NOMO-1 (cell line): Measurements from ENCODE around the gene TEX12.
A peak's percentile ranks its signal among the peaks of the same experiment; 100 is the strongest.
"Not testable (repeated sequence)": the region's sequence is repeated elsewhere in the genome, so short reads cannot be mapped to it uniquely, and the experiment has no call there.

ENCODE experiments used
- DNase-seq, 2 experiments: peaks; one replicate each; lab custom pipeline; 2025; ENCODE audit not compliant: unreplicated experiment in 2 of 2; lab: John Stamatoyannopoulos, UW

Gene TEX12

DNA sequence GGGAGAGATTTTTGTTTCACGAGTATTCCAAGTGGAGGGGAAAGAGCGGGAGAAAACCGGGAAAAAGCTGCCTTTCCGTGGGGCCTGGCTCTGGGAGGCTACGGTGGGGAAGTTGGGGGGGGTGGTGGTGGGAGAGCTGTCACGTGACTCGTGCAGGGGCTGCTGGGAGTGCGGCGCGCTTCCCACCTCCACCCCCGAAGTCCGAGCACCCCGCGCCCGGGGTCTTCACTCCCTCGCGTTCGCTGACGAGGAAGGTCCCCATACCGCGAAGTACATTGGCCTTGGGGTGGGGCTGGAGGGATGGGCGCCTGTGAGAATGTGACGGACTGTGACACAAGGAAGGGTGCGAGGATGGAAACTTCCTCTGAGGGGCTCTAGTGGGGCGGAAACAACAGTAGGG is at the start of gene TEX12:
TSS of gene TEX12 (plus strand) at position 228 of the 400 bp plus-strand sequence. CDS start 1,897 bp downstream, outside the sequence.
- DNase-seq: no peak

DNA sequence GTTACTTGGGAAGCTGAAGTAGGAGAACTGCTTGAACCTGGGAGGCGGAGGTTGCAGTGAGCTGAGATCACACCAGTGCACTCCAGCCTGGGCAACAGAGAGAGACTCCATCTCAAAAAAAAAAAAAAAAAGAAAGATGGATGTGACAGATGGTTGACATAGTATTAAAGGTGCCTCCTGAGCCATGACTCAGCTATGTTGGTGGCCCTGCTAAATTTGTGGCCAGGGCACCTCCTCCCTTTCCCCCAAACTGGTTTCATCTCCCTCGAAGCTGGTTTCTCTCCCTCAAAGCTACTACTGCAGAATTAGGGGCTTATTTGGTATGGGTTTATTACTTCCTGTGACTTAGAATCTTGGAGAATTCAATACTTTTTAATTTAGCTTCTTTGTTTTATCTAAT is 49.0 kb upstream of the TEX12 start:
- no peak for DNase-seq

DNA sequence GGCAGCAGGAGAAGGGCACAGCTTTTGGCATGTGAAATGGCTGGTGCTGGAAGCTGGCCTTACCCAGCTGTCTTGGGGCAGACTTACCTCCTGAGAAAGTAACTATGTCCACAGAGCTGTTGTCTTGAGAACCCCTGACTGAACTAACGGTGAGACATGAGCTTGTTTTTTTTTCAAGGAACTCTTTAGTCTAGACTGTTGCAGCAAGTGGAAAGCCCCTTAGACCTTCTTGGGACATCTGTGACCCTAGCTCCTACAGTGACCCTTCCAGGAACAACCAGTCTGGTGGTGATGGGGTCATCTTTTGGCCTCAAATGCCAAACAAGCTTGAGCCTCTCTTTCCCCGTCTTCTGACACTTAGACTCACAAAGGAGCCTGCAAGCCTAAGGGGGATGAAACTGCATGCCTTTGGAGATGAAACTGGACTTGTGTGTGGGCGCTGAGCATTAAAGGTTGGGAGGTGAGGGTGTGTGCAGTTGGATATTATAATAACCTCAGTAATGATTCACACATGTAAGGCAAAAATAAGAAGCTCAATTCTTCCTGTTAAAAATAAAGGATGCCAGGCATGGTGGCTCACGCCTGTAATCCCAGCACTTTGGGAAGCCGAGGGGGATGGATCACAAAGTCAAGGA is 45.1 kb upstream of the TEX12 start:
- no peak for DNase-seq

DNA sequence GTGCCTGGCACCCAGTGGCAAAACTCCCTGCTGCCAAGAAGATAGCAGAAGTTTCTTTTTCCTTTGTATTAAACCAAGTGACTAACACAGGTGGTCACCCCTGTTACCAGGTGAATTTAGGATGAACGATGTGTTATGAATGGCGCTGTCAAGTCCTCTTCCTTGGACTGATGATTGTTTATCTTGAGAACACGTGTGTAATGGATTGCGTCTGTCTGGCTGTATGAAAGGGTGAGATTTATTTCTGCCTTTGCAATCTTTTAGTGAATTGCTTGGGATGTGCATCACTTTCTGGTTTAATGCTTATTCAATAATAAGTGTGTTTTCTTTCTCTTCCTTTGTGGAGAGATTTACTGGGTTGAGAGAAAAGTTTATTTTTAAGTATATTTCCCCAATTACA is 44.0 kb upstream of the TEX12 start:
- DNase-seq: no peak

- DNase-seq: no peak
Observed at GRCh38 chr11:112127056-112127455, 40.1 kb upstream of the TEX12 start.

- DNase-seq: no peak
Observed at GRCh38 chr11:112128483-112129121, 38.6 kb upstream of the TEX12 start.

DNA sequence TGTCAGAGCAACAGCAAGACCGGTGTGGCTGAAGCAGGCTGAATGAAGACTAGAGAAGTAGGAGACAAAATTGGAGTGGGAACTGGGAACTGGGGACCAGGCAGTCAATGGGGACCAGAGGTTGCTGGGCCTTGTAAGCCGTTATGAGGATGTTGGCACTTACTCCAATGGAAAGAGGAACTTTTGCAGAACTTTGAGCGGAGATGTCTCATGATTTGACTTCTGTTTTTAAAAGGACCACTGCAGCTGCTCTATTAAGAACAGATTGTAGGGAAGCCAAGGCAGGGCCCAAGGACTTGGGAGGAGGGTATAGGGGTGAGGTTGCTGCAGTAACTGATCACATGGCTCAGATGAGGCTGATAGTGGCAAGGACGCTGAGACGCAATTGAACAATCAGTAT is 37.5 kb upstream of the TEX12 start:
- DNase-seq: peak; percentile 21 to 54

- DNase-seq: no peak
Observed at GRCh38 chr11:112132737-112133136, 34.4 kb upstream of the TEX12 start.

- DNase-seq: no peak
Observed at GRCh38 chr11:112134473-112134872, 32.7 kb upstream of the TEX12 start.

DNA sequence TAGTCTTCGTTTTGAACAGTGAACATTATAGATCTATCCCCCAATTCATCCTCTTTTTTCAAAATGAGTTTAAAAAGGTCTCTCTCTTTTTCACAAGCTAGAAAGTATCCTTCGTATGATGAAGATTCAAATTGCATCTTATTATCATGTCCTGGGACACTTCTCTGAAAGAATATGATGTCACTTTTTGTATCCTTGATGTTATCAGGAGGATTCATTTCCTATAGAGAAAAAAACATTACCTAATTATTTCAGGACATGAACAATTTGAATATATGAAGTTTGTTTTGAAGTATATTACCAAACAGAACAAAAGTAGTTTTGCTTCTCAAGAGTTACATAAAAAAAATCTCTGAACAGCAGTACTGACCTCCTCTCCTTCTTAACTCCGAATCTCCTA is 23.6 kb upstream of the TEX12 start:
- DNase-seq: no peak

DNA sequence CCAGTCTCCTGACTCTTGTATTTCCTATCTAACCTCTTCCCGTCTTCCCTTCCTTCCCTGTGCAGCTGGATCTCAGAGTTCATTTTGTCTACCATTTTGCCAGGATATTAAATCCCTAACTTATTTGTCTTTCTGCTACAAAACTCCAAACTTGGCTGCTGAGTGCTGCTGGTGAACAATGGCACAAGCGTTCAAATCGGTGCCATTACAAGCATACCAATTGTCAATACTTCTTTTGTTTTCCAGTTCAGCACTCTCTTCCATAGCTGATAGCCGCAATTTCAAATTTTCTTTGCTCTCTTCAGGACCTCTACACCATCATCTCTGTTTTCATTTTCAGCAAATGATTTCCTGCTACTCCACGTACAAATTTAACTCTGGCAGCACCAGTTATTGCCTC is 16.7 kb upstream of the TEX12 start:
- no peak for DNase-seq

DNA sequence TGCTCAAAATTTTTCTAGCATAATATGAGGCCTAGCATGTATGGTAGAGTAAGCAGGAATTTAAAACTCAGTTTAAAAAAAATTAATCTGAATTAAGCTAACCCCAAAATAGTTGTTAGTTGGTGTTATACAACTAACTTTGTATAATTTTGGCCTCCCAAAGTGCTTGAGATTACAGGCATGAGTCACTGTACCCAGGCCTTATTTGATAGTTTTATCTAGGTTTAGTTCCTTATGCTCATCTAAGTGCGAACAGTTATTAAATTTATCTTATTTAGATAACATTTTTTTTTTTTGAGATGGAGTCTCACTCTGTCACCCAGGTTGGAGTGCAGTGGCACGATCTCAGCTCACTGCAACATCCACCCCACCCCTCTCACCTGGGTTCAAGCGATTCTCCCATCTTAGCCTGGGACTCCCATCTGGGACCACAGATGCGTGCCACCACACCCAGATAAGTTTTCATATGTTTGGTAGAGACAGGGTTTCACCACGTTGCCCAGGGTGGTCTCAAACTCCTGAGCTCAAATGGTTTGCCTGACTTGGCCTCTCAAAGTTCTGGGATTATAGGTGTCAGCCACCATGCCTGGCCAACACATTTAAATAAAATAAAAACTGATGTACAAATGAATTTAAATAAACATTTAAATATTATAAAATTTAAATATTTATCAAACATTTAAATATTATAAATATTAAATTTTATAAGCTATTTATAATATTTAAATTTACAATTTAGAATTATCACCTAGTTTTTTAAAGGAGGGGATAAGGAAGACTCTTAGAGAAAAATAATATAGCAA is 10.8 kb upstream of the TEX12 start:
- no peak for DNase-seq

- peak; percentile 17 to 82 for DNase-seq
Observed at GRCh38 chr11:112156956-112157766, 10.0 kb upstream of the TEX12 start.

DNA sequence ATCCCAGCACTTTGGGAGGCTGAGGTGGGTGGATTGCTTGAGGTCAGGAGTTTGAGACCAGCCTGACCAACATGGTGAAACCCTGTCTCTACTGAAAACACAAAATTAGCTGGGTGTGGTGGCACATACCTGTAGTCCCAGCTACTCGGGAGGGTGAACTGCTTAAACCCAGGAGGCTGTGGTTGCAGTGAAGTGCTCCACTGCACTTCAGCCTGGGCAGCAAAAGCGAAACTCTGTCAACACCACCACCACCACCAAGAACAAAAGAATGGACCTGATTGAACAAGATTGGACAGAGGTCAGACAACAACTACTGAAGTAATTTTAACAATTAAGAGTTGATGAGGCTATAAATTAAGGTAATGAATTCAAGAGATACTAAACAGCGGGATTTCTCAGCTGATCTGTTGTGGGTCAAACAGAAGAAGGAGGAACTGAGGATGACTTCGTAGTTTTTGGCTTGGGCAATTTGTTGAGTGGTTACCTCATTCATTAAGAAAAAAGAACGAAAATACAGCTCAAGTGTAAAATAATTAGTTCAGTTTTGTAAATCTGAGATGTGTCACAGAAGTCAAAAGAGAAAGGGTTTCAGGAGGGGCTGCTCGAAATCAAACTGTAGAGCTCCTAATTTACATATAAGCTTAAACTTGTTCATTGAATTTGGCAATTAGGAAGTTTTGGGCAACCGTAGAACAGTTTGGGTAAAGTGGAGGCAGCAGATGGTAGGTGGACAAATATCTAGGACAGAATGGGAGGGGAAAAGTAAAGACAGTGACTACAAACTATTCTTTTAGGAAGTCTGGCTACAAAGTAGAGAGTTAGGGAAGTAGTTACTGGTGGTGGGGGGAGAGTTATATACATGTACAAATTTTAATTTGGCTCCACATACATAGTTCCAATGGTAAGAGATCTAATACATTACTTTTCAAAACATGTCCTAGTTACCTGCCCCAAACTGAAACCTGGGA is 7.8 kb upstream of the TEX12 start:
- peak; percentile 55 to 85 for DNase-seq

GRCh38 chr11:112160091-112160848 is 6.9 kb upstream of the TEX12 start:
- DNase-seq: no peak

DNA sequence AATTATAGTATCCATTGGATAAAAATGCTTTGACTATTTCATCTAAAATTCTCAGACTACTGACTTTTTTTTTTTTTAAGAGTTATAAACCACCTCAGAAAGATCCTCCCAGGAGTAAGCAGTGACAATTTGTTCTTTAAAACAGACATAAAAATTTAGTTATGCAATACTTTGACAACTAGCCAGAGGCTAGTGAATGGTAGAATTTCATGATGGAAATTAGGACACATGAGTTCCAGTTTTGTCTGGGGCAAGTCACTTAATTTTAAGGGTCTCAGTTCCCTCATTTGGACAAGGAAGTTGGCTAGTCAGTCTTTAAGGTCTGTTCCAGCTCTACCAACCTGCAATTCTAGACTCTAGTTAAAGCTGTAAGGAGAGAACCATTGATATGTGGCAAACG is 6.2 kb upstream of the TEX12 start:
- DNase-seq: peak; percentile 57 to 69

GRCh38 chr11:112162200-112162599 is 5.0 kb upstream of the TEX12 start:
- not testable (repeated sequence) for DNase-seq

DNA sequence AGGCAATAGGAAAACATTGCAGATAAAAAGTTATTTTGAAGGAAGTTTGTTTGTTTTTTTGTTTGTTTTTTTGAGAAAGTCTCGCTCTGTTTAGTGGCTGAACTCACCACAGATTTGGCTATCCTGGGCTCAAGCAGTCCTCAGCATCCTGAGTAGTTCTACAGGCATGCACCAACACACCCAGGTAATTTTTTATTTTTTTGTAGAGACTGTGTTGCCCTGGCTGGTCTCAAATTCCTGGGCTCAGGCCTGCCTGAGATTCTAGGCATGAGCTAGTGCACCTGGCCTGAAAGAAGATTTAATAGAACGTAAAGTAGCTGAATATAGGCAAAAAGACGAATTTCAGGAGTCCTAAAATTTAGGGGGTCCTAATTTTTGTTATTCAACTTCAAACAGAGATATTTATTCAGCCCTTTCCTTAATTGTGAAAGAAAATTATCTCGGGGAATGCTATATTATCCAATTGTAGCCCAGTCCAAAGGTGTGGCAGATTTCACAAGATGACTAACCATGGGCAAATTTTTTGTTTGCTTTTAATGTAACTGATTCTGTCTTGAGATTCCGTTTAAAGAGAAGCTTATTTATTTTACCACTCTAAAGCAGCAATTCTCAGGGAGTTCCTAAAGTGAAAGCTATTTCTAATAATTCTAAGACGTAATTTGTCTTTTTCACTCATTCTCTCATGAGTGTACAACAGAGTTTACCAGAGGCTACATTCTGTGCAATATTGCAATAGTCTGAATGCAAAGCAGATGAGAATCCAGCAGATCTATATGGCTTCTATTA is 4.2 kb upstream of the TEX12 start:
- no peak for DNase-seq
